NCI-H748 treated with DMSO at 0.1 percent for 48 hours (cell line): Measurements from ENCODE around the gene DPP10.
A peak's percentile ranks its signal among the peaks of the same experiment; 100 is the strongest.

Experiments
- DNase-seq: peaks from one replicate; lab custom pipeline; 2025; lab: John Stamatoyannopoulos, UW

The DPP10 gene

DNA sequence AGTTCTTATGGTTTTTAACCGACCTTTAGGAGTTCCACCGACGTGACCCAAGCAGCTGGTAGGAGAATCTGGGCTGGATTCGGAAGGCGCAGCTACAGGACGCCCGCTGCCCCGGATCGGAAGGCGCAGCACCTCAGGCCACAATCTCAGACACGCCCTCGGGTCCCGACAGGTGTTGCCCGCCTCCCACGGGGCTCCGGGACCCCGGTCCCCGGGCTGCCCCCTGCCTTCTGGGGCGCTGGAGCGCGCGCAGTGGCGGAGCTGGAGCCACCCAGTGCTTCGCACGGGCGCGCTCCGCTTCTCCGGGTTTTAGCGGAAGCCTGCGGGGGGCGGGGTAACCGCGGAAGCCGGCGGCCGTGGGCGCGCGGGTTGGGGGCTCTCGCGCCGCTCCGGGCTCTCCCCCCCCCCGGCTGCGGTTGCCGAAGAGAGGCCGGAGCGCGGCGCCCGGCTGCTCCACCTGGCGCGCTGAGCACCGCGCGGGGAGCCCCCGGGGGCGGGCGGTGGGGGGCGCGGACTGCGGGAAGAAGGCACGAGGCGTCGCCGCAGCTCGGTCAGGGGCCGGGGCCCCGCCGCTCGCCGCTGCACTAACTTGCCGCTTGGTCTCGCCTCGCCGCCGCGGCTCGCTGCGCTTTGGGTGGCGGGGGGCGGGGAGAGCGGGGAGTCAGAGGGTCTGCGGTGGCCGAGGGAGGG is 718.8 kb downstream of the DPP10 start:
- no peak for DNase-seq

DNA sequence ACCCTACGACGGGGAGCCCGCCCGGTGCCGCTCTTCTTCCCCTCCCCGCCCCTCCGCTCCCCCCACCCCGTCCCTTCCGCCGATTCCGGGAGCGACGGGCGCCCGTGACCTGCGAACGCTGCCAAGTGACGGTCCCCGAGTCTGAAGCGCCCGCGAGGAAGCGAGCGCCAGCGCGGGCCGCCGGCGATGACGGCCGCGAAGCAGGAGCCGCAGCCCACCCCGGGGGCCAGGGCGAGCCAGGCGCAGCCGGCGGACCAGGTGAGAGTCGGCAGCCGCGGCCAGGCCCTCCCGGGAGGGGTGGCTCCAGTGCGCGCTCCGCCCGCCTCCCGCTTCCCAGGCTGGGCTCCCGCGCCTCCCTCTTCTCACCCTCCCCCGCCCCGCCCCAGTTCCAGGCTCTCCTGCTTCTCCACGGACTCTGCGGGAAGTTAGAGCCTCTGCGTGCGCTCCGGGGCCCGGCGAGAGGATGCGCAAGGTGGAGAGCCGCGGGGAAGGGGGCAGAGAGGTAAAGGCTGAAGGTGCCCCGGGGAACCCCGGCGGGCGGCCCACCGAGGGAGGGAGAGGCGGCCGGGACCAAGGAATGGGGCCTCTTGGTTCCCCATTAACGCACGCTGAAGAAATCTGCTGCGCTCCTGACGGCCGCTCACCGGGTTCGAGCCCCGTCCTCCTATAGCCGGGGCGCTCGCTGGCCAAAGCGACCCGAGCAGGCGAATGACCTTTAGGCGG is 719.5 kb downstream of the DPP10 start:
- DNase-seq, result no peak

DNA sequence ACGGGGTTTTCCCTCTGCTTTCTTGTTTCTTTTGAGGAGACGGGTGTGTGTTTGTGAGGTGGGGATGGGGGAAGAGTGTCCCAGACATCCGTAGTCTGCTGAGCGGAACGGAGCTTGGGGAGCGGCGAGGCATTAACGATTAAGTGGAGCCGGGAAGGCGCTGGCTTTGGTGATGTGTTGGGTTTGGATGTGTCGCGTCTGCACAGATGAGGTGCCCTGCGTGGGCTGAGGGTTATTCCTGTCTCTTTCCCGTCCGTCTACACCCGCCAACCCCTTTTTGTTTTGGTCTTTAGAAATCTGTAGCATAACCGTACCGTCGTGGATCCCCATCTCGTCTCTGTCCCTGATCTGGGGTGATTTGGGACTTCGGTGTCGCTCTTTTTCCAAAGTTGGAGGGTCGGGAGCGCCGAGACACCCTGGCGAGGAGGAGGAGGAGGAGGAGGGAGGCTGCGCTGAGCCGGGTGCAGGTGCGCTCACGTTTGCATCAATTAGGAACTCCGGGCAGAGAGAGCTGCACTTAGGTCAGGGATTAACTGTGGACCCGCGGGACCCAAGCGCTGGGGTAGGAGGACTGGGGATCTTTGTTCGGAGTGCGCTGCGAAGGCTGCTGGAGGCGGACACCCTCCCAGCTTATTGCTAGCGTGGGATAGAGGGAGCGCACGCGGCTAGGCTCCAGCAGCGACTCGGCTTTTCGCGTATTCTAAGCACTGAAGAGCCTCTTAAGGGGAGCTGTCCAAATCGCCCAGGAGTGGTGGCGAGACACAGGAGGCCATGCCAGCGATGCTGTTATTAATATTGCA is 720.3 kb downstream of the DPP10 start:
- no peak for DNase-seq

DNA sequence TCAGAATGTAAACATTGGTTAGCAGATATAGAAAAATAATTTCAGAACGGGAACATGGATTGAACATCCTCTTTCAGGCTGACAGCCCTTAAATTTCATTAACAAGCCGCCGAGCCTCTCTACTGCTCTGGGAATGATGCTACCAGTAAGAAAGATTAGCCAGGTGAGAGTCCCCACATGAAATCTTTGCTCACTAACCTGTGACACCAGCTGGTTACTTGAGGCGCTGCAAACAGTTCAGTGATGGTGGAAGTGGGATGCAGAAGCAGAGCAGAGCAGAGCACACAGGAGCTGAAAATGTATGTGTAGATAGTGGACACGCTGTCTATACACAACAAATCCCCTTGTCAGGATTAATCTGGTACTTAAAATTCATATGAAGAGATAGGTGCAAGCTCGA is 721.1 kb downstream of the DPP10 start:
- DNase-seq, result no peak

DNA sequence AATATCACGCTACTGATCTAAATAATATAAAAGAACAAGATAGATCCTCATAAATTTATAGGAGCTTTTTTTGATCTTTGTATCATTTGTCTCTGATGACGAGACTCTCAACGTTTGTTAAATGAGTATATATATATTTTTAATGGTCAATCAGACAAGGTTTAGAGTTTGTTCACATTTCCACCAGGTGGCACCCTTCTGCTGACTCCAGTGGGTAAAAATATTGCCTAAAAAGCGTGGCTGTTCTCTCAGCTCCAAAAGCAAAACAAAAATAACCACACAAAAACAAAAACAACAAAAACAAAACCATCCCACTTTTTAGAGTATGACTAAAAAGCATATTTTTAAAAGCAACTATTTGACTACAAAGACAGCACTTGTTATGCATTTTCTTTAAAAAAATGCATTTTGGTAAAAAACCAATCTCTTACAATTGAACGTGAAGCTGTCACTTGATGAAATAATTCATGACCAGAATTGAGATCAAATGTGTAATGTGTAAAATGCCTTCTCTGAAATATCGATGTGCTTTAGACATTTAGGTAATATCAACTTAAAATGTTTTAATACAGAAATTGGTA is 723.2 kb downstream of the DPP10 start:
- DNase-seq, result peak; percentile 7

DNA sequence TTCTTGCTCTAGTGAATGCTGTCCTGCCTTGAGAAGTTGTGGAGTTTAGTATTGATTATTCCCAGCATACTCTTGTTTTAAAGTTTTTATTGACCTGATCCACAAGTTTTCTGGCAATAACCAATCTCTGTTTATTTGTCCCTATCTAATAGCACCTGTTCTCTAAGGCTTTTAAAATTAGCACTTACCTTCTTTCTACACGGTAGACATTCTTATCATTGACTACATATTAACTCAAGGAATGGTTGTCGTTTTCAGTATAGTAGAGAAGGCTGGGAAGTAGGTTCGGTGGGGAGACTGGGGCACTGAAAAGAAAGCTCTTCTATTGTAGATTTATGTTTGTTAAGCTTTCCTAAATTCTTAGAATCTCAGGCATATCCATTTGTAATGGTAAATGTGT is 726.0 kb downstream of the DPP10 start:
- DNase-seq, result no peak

DNA sequence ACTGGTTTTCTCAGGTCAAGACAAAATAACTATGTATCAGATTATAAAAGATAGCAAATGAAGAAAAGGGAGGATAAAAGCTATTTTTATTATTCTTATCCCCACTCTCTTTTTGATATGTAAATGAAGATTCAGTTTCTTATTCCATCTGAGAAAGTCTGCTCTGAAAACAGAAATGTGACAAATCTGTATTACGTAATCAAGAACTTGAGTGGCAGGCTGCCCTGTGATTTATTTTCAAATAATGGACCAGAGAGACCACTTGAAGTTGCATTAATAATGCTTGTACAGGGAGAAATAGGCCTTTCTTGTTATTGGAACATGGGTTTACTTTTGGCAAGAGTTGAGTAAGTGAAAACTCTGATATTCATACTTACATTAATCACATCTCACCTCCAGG is 727.4 kb downstream of the DPP10 start:
- DNase-seq, result no peak

DNA sequence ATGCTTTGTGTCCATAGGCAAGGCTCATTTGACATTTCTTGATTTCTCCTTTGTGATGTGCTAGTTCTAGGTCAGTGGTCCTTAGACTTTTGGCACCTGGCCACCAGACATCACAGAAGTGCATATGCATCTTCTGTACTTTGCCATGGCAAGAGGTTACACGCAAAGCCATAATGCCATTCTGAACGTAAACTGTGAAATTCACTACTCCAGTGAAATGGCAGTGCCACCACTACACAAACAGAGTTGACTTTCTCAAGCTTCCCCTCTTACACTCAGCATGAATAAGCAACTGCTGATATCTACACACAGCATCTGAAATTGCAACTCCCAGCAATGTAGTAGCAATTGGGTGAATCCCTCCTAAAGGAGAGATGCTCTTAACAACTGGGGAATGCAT is 729.3 kb downstream of the DPP10 start:
- no peak for DNase-seq

DNA sequence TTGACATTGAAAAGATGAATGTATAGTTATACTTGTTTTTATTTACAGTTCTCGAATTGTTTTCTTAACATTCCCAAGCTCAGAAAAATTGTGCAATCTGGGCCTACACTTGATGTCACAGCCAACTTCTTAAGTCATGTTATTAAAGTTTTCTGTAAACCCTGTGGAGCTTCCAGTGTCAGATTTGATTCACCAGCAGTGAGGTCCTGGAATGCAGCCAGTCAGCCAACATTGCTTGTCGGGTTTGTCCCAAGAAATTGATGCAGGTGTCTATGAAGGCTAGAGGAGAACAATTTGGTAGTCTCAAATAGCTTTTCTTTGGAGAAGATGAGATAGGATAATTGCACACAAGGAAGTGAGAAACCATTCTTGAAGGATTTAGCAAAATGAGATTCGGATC is 732.2 kb downstream of the DPP10 start:
- DNase-seq, result no peak

DNA sequence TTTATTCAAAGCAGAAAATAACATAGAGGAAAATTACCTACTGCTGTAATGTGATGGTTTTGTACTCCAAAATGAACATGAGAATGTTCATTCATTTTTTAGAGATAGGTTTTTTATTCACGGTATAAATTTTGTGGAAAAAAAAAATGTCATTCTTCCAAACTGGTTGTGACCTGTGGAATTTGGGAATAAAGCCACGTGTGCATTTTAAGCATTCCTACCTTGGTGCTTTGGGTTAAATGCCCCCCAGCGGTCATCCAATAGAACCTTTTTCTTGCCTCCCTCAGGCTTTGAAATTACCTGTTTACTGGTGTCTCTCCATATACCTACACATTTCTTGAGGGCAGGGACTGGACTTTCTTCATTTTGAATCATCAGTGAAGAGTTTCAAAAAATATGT is 740.7 kb downstream of the DPP10 start:
- DNase-seq, result no peak

DNA sequence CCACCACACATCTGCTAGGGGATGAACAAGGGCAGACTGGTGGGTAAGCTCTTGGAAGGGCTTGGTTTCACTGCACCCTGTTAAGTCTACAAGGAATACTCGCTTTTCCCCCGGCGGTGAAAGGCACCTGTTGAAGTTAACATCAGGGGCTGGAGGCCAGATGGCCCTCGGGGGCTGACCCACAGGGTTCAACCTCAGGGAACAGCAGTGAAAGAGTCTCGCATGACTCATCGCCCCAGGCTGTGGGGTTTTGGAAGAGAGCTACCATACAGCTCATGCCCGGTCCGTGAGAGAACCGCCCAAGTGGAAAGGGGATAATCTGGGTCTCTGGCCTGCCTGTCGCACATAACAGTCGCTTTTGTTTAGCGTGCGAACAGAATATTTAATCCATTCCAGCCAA is 748.0 kb downstream of the DPP10 start:
- no peak for DNase-seq

DNA sequence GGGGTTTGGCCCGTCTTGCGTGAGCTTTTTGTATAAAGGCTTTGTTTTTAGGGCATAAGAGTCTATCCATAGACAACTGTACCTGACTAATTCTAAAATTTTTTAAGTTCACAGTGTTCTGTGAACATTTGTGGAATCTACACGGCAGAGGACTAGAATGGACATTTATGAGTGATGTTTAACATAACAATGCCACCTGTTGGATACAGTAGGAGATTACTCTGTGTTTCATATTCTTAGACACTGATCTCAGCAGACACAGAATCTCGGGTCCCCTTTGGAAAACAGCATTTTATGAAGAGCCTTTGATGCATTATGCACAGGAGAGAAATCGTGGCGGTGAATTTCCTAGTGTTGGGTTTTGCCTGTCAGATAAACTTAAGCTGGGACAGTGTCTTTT is 752.2 kb downstream of the DPP10 start:
- no peak for DNase-seq

DNA sequence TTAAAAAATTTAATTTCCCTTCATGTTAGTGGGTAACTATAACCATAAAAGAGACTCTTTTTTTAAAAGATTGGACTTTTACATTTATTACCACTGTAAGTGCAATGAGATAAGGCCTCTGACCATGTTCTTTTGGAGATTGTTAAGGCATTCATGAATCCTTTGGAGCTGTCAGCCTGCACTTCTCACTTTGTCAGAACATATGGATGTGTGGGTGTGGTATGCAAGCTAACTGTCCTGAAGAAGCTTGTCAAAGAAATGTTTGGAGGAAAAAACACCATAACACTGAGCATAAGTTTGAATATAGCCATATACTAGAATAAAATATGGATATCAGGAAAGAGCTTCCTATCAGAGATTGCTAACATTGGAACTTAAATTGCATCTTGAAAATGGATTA is 754.1 kb downstream of the DPP10 start:
- no peak for DNase-seq

DNA sequence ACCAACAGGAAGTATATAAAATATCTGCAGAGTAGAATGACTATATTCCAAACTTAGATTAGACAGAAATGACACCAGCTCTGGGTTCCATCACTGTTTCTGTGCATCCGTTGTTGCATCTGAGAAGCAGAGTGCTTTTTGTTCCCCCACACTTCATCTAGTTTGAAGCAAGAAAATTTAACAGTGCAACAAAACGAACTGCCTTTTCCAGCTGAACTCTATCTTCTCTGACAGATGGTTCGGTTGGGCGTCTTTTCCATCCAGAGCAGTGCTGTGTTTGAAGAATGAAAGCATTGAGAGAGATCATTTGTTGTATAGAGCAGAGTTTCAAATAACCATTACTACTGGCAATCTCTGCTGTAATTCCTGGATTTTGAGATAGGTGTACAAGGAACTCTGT is 757.5 kb downstream of the DPP10 start:
- DNase-seq, result no peak

DNA sequence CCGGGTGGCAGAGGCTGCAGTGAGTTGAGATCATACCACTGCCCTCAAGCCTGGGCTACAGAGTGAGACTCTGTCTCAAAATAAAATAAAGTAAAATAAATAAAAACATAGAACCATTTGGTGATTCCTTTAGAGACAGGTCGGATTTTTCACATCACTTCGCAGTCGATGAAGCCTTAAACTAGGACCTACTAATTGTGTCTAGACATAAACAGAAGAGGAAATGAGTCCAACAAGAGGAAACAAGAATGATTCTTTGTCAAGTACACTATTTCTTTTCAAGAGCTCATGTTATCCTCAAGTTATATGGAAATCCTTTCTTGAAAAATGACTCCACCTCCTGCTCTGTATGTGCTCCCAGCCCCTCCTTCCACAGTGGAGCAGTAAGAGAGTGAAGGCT is 758.9 kb downstream of the DPP10 start:
- no peak for DNase-seq

DNA sequence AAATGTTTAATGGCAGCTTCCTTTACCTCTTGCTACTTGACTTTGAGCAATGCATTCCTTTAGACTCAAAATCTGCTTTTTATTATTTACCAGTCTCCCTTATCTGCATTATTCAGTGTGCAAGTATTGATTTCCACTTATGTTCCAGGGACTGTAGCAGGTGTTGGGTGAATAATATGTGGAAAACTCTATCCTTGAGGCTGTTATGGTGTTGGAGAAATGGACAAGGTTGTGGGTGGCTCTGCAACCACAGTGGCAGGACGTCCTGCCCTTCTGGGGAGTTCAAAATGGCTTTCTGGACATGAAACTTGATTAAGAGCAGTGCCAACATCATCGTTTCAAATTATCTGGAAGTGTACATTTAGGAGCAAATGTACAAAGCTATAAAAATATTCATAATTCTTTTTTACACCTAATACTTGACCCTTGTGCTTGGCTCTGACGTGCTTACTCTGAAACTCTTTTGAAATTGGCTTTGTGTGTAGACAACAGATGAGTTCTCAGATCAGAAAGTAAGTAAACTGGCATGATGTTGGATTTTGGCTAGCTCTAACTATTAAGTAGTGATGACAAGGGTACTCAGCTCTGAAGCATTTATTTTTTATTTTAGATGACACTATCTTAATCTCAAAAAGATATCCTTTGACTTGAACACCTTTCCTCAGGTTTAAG is 766.2 kb downstream of the DPP10 start:
- no peak for DNase-seq

DNA sequence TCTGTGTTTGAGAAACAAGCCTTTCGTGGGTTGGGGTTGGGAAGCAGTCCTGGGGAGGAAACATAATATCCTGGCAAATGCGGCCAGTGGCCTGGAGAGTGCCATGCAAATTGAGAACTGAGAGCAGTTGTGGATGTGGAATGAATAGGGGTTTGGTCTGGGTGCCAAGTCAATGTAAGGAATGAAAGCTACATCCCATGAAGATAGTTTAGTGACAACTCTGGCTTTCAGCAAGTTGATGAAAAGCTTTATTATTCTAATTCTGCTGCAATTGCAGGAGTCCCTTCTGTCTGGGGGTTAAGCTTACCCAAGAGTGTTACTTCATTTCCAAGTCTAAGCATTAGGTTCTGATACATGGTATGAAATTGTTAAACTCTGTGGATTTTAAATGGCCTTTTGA is 771.6 kb downstream of the DPP10 start:
- DNase-seq, result no peak

DNA sequence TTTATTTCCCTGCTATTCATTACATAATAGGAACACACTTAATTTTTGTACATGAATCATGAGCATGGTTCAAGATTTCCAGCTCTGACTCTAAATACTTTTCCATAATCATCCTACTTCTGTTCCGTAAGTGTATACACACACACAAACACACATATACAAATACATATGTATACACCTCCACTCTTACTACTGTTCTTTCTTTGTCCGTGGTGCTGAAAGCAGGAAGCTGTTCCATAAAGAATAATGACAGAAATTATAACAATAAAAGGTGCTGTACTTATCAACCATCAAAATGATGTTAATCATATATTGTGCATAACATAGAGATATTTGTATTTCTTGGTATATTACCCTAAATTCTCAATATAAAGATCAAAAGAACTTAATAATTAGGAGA is 776.9 kb downstream of the DPP10 start:
- no peak for DNase-seq

DNA sequence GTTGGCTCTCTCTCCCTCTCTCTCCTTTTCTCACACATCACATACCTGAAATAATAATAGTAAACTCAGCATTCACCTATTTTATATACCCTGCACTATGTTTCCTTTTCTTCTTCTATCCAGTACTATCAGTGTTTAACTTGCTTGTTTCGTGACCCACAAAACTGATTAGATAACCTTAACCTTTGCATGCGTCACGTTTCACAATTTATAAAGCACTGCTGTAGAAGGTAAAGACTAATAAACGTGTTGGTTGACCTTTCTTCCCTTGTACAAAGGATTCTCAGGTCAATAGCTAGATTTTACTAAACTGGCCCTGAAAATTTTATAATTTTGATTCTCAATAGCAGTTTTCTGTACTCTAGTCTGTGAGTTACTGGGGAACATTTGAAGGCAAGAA is 791.7 kb downstream of the DPP10 start:
- DNase-seq, result no peak

DNA sequence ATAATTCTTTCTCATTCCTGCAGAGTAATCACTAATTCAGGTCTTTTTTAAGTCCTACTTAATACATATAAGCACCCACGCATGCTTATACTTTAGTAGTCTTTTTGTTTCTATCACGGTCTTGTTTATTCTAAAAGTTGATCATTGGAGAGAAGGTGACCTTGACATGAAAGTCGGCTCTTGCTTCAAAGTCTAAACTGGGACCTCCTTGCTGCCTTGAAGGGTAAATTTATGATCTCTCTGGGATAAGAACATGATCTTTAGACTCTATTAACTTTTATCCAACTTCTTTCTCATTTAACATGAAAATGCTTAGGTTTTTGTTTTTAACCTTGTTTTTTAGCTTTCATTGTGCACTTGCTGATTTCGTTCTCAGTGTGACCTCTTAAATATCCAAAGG is 792.3 kb downstream of the DPP10 start:
- no peak for DNase-seq

DNA sequence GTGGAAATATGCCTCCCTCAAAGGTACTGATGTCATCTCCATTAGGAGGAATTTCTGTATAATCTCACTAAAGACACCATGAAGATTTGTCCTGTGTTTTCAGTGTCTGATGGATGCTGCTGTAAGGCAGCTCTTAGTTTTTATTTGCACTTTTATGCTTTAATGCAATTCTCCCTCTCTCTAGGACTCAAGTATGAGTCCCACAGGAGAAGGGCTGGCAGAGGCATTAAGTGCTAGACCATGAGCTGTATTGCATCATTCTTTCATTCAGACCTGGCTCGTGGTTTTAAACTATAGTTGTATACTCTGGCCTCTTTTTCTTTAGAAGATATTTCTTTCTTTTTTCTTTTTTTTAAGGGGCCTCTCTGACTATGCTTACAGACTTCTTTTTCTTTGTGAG is 805.6 kb downstream of the DPP10 start:
- no peak for DNase-seq

DNA sequence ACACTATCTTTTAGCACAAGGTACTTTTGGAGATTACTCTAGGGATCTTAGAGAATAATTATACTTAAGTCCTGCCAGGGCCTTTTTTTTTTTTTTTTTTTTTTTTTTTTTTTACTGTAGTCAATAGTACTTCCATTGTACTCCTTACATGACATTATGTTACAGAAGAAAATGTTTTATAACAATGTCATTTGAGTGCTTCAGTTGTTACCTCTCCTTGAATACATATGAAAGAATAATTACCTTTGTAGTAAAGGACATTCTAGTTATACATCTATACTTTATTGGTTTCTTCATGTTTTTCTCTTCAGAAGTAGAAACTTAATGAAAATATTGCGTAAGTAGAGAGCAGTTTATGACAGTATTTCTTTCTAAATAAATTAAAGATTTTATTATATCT is 834.9 kb downstream of the DPP10 start:
- no peak for DNase-seq
